HG02885 (cell line): ENCODE measurements around the gene PLSCR1.

Experiments used
- ATAC-seq: cut with Tn5 transposase; IDR thresholded peaks from one replicate; pipeline ENCODE4 v1.9.1; 2021; ENCODE audit warnings: mild to moderate bottlenecking; ENCODE audit not compliant: unreplicated experiment, poor library complexity

The PLSCR1 gene

GRCh38 chr3:146544002-146544928, at the start of gene PLSCR1:
Gene PLSCR1, minus strand, starts transcription at chr3:146544607. Its CDS starts 8,055 bp downstream, at chr3:146536552.
- peak; percentile 85 for ATAC-seq

- ATAC-seq, result no peak
These were observed 49.4 kb upstream of the PLSCR1 start for GRCh38 chr3:146593776-146594175.

GRCh38 chr3:146590521-146590920, 46.1 kb upstream of the PLSCR1 start:
- no peak for ATAC-seq

- peak; percentile 71 for ATAC-seq
These were observed 45.6 kb upstream of the PLSCR1 start for GRCh38 chr3:146589899-146590508.

GRCh38 chr3:146585156-146585555, 40.7 kb upstream of the PLSCR1 start:
- no peak for ATAC-seq

- peak; percentile 41 for ATAC-seq
These were observed 37.6 kb upstream of the PLSCR1 start for GRCh38 chr3:146581951-146582467.

- no peak for ATAC-seq
These were observed 36.7 kb upstream of the PLSCR1 start for GRCh38 chr3:146581080-146581601.

GRCh38 chr3:146577662-146578061, 33.3 kb upstream of the PLSCR1 start:
- peak; percentile 70 for ATAC-seq

GRCh38 chr3:146575636-146576035, 31.2 kb upstream of the PLSCR1 start:
- ATAC-seq, result no peak

- no peak for ATAC-seq
These were observed 29.8 kb upstream of the PLSCR1 start for GRCh38 chr3:146574173-146574572.

GRCh38 chr3:146569314-146569713, 24.9 kb upstream of the PLSCR1 start:
- no peak for ATAC-seq

GRCh38 chr3:146566138-146566537, 21.7 kb upstream of the PLSCR1 start:
- no peak for ATAC-seq

- ATAC-seq, result no peak
These were observed 17.5 kb upstream of the PLSCR1 start for GRCh38 chr3:146561879-146562278.

- no peak for ATAC-seq
These were observed 17.1 kb upstream of the PLSCR1 start for GRCh38 chr3:146561463-146561862.

GRCh38 chr3:146560678-146561077, 16.3 kb upstream of the PLSCR1 start:
- ATAC-seq, result no peak

GRCh38 chr3:146559388-146559787, 15.0 kb upstream of the PLSCR1 start:
- ATAC-seq, result no peak

- ATAC-seq, result no peak
These were observed 14.4 kb upstream of the PLSCR1 start for GRCh38 chr3:146558781-146559180.

GRCh38 chr3:146557745-146558144, 13.3 kb upstream of the PLSCR1 start:
- no peak for ATAC-seq

GRCh38 chr3:146555311-146555710, 10.9 kb upstream of the PLSCR1 start:
- ATAC-seq, result no peak

- no peak for ATAC-seq
These were observed 9.8 kb upstream of the PLSCR1 start for GRCh38 chr3:146554151-146554760.
